Hepatocyte (in vitro differentiated cells): ENCODE data around the gene HSPBP1. TPM values are rescaled to one million over a fixed set of nuclear protein-coding genes. Genes with fewer than 3 reads are reported as not detected.

Experiments
- DNase-seq: peaks from one replicate; pipeline ENCODE4 v3.0.0-alpha.2; 2016; ENCODE audit warnings: low spot score
- H2AFZ ChIP-seq: fragments of 200-600 bp; sonication (generic); 2 replicates; pipeline ENCODE4 v1.6.0; 2016; ENCODE audit warnings: antibody characterized with exemption, mild to moderate bottlenecking
- H3K27ac ChIP-seq: fragments of 200-600 bp; sonication (generic); 2 replicates; pipeline ENCODE4 v1.5.1; 2016; ENCODE audit warnings: mild to moderate bottlenecking
- H3K27me3 ChIP-seq: fragments of 200-600 bp; sonication (generic); 2 replicates; pipeline ENCODE4 v1.6.1; 2016
- H3K36me3 ChIP-seq: fragments of 200-600 bp; sonication (generic); replicated peaks from 2 replicates; pipeline ENCODE4 v1.5.1; 2016; ENCODE audit warnings: low read depth; ENCODE audit not compliant: insufficient read depth
- H3K4me1 ChIP-seq: fragments of 200-600 bp; sonication (generic); 2 replicates; pipeline ENCODE4 v1.5.1; 2016; ENCODE audit warnings: mild to moderate bottlenecking, moderate library complexity; ENCODE audit not compliant: insufficient read depth
- H3K4me2 ChIP-seq: fragments of 200-600 bp; sonication (generic); 2 replicates; pipeline ENCODE4 v1.6.0; 2016
- H3K4me3 ChIP-seq: fragments of 200-600 bp; sonication (generic); 2 replicates; pipeline ENCODE4 v1.5.1; 2016; ENCODE audit warnings: mild to moderate bottlenecking
- H3K79me2 ChIP-seq: fragments of 200-600 bp; sonication (generic); 2 replicates; pipeline ENCODE4 v1.6.0; 2017; ENCODE audit warnings: mild to moderate bottlenecking
- H3K9me2 ChIP-seq: fragments of 200-600 bp; sonication (generic); replicated peaks from 2 replicates; pipeline ENCODE4 v1.6.0; 2017; ENCODE audit warnings: mild to moderate bottlenecking; ENCODE audit not compliant: insufficient read depth
- H3K9me3 ChIP-seq: fragments of 200-600 bp; sonication (generic); 2 replicates; pipeline ENCODE4 v1.5.1; 2016; ENCODE audit warnings: low read depth, mild to moderate bottlenecking
- H4K20me1 ChIP-seq: fragments of 200-600 bp; sonication (generic); 2 replicates; pipeline ENCODE4 v1.6.0; 2016; ENCODE audit warnings: mild to moderate bottlenecking; ENCODE audit not compliant: insufficient read depth, poor library complexity, severe bottlenecking
- EZH2 ChIP-seq: fragments of 200-600 bp; sonication (generic); IDR thresholded peaks from 2 replicates; pipeline ENCODE4 v1.6.1; 2016; ENCODE audit warnings: antibody characterized with exemption, mild to moderate bottlenecking, borderline replicate concordance
- EZH2phosphoT487 ChIP-seq: fragments of 200-600 bp; sonication (generic); IDR thresholded peaks from one replicate; pipeline ENCODE4 v1.6.1; 2018; ENCODE audit warnings: antibody characterized with exemption, mild to moderate bottlenecking, low read depth, moderate library complexity; ENCODE audit not compliant: unreplicated experiment, severe bottlenecking
- WGBS: methylation state at CpG from one replicate; pipeline ENCODE4 v1.1.6; 2016; ENCODE audit warnings: low lambda C conversion rate; ENCODE audit errors: missing lambda C conversion rate; 5-methylcytosine and 5-hydroxymethylcytosine counted together
- polyA plus RNA-seq: library from polyadenylated mRNA; unstranded; fragments of >200 nt; fragmentation: Nextera tagmentation; extraction: Ambion mirVana; gene quantifications from 2 replicates; pipeline ENCODE4 v1.2.1, GENCODE V29; 2016
- total RNA-seq: library from RNA; depleted of rRNA; stranded (reverse); fragments of >200 nt; gene quantifications from 2 replicates; pipeline ENCODE4 v1.2.3, GENCODE V29; 2014
- TF ChIP-seq, protein P1 (sequence below): fragments of 200-600 bp; sonication (generic); IDR thresholded peaks from 2 replicates; pipeline ENCODE4 v1.5.1; 2016; ENCODE audit warnings: antibody characterized with exemption, mild to moderate bottlenecking; ENCODE audit not compliant: poor library complexity

The HSPBP1 gene
- total and polyA plus RNA-seq, 2 experiments from 2014 or later = 31.5 to 52.2 TPM

DNA sequence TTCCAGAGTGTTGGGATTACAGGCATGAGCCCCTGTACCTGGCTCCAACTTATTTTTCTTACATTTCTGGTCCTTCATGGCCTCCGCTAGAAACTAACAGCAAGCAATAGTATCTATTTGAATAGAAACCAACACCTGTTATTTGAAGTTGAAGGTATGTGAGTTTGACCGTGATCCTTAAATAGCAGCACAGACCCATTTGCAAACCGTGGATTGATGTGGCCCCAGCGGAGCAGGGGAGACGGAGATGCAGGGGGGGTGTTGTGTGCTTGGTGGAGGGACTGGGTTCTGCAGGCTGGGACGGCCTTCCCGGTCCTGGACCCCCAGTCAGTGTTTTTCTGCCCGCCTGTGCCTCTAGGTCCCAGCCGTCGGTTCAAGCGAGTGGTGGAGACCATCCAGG, 28.4 kb upstream of the HSPBP1 start:
- TF ChIP-seq EZH2 = no peak
- TF ChIP-seq EZH2phosphoT487 = no peak
- TF ChIP-seq, protein P1, sequence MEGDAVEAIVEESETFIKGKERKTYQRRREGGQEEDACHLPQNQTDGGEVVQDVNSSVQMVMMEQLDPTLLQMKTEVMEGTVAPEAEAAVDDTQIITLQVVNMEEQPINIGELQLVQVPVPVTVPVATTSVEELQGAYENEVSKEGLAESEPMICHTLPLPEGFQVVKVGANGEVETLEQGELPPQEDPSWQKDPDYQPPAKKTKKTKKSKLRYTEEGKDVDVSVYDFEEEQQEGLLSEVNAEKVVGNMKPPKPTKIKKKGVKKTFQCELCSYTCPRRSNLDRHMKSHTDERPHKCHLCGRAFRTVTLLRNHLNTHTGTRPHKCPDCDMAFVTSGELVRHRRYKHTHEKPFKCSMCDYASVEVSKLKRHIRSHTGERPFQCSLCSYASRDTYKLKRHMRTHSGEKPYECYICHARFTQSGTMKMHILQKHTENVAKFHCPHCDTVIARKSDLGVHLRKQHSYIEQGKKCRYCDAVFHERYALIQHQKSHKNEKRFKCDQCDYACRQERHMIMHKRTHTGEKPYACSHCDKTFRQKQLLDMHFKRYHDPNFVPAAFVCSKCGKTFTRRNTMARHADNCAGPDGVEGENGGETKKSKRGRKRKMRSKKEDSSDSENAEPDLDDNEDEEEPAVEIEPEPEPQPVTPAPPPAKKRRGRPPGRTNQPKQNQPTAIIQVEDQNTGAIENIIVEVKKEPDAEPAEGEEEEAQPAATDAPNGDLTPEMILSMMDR = no peak
- no peak overlapping the region for H3K27ac ChIP-seq
- H2AFZ ChIP-seq = no peak overlapping the region
- no peak overlapping the region for H3K4me3 ChIP-seq
- no peak overlapping the region for H3K4me2 ChIP-seq
- no peaks in the 10 kb centered on the region for H4K20me1 ChIP-seq
- H3K27me3 ChIP-seq = no peaks in the 10 kb centered on the region
- no peaks in the 10 kb centered on the region for H3K4me1 ChIP-seq
- no peak for DNase-seq
- no peaks in the 10 kb centered on the region for H3K9me2 ChIP-seq
- WGBS = 95% methylated on average over 11 of the region's 11 CpGs
- H3K79me2 ChIP-seq = no peaks in the 10 kb centered on the region
- no peaks in the 10 kb centered on the region for H3K9me3 ChIP-seq
- H3K36me3 ChIP-seq = no peaks in the 10 kb centered on the region

- Histone ChIP-seq H4K20me1 (no peaks in the 10 kb centered on the region), H3K79me2 (no peaks in the 10 kb centered on the region), H3K36me3 (no peaks in the 10 kb centered on the region), H2AFZ (no peak overlapping the region), H3K27me3 (no peaks in the 10 kb centered on the region), H3K27ac (no peak overlapping the region), H3K9me2 (no peaks in the 10 kb centered on the region), H3K4me2 (no peak overlapping the region), H3K4me1 (no peaks in the 10 kb centered on the region), H3K9me3 (no peaks in the 10 kb centered on the region), H3K4me3 (no peak overlapping the region)
- DNase-seq = no peak
- TF ChIP-seq EZH2 = no peak
- TF ChIP-seq, protein P1 = no peak
- no peak for TF ChIP-seq EZH2phosphoT487
- WGBS = 92% methylated on average over 3 of the region's 3 CpGs
Measured at GRCh38 chr19:55306712-55307111, 26.8 kb upstream of the HSPBP1 start.

GRCh38 chr19:55305983-55306562, 26.2 kb upstream of the HSPBP1 start:
- Histone ChIP-seq H3K27me3 (no peaks in the 10 kb centered on the region), H3K4me1 (no peaks in the 10 kb centered on the region), H4K20me1 (no peaks in the 10 kb centered on the region), H3K9me3 (no peaks in the 10 kb centered on the region), H2AFZ (no peak overlapping the region), H3K36me3 (no peaks in the 10 kb centered on the region), H3K4me2 (no peak overlapping the region), H3K4me3 (no peak overlapping the region), H3K9me2 (no peaks in the 10 kb centered on the region), H3K79me2 (no peaks in the 10 kb centered on the region), H3K27ac (no peak overlapping the region)
- 97% methylated on average over 16 of the region's 17 CpGs for WGBS
- TF ChIP-seq, protein P1 = no peak
- TF ChIP-seq EZH2 (no peak), EZH2phosphoT487 (no peak)
- DNase-seq = no peak

DNA sequence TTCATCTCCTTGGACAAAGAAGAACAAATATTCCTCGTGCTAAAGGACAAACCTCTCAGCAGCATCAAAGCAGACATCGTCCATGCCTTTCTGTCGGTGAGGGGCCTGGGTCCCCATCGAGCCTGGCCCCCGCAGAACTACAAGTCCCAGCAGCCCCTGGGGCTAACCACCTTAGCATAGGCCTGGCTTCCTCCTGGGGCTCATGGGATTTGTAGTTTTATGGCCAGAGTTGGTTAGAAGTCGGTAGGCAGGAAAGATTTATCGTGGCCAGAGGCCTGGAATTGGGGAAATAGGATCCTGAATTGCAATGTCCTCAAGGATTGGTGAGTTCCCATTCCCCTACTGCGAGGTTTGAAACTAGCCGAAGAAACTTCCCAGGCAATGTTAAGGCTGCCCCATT, 25.6 kb upstream of the HSPBP1 start:
- Histone ChIP-seq H3K4me2 (no peak overlapping the region), H3K9me3 (no peaks in the 10 kb centered on the region), H3K27ac (no peak overlapping the region), H3K4me3 (no peak overlapping the region), H3K27me3 (no peaks in the 10 kb centered on the region), H2AFZ (no peak overlapping the region), H3K79me2 (no peaks in the 10 kb centered on the region), H4K20me1 (no peaks in the 10 kb centered on the region), H3K4me1 (no peaks in the 10 kb centered on the region), H3K36me3 (no peaks in the 10 kb centered on the region), H3K9me2 (no peaks in the 10 kb centered on the region)
- TF ChIP-seq, protein P1 = no peak
- TF ChIP-seq EZH2 = no peak
- no peak for TF ChIP-seq EZH2phosphoT487
- 93% methylated on average over 9 of the region's 9 CpGs for WGBS
- no peak for DNase-seq
